ENCODE results near the gene WFS1. TPM values are rescaled to one million over a fixed set of nuclear protein-coding genes. Genes with fewer than 3 reads are reported as not detected.

Gene WFS1
- total and polyA plus RNA-seq, 8 donors = 10.2 to 28.7 (median 14.6) TPM

- no peak for TF ChIP-seq CTCF (IDR thresholded peaks at IDR 0.05)
- H3K9me3 ChIP-seq = no peaks in the 10 kb centered on the region
- H3K27ac ChIP-seq = no peak overlapping the region
- FAIRE-seq (no peak), ATAC-seq (no peak), DNase-seq (peak in 2 of 6 donors; percentile 18 to 53)
- H3K4me1 ChIP-seq = no peaks in the 10 kb centered on the region
- peaks cover 0 to 26% (median 0%) of the 10 kb centered on the region in 3 donors for H3K36me3 ChIP-seq
- intact Hi-C loops (cut with DNase I) = no loop called here
- 86 to 91% methylated on average over 25 of the region's 25 CpGs for WGBS, 2 donors
- no peak overlapping the region for H3K4me3 ChIP-seq
- H3K27me3 ChIP-seq = no peaks in the 10 kb centered on the region
Observed at GRCh38 chr4:6290769-6291547, 21.3 kb downstream of the WFS1 start.

GRCh38 chr4:6291784-6292297 lies 22.2 kb downstream of the WFS1 start:
- 88 to 91% methylated on average over 21 of the region's 21 CpGs for WGBS, 2 donors
- ATAC-seq (peak in 1 of 4 donors; percentile 11), FAIRE-seq (no peak), DNase-seq (no peak)
- H3K27ac ChIP-seq = no peak overlapping the region
- no peak overlapping the region for H3K4me3 ChIP-seq
- H3K4me1 ChIP-seq = no peaks in the 10 kb centered on the region
- H3K9me3 ChIP-seq = no peaks in the 10 kb centered on the region
- peaks cover 0 to 33% (median 0%) of the 10 kb centered on the region in 3 donors for H3K36me3 ChIP-seq
- TF ChIP-seq CTCF (IDR thresholded peaks at IDR 0.05) = no peak
- intact Hi-C loops (cut with DNase I) = no loop called here
- H3K27me3 ChIP-seq = no peaks in the 10 kb centered on the region

- no peak for FAIRE-seq
- peaks cover 0 to 28% (median 0%) of the 10 kb centered on the region in 3 donors for H3K36me3 ChIP-seq
Observed at GRCh38 chr4:6292376-6293096, 22.9 kb downstream of the WFS1 start.

GRCh38 chr4:6293097-6293445 lies 23.4 kb downstream of the WFS1 start:
- no peaks in the 10 kb centered on the region for H3K9me3 ChIP-seq
- H3K27ac ChIP-seq = no peak overlapping the region
- no peaks in the 10 kb centered on the region for H3K27me3 ChIP-seq
- no peak for TF ChIP-seq CTCF (IDR thresholded peaks at IDR 0.05)
- peaks cover 0 to 26% (median 0%) of the 10 kb centered on the region in 3 donors for H3K36me3 ChIP-seq
- H3K4me3 ChIP-seq = no peak overlapping the region
- DNase-seq (no peak), FAIRE-seq (no peak), ATAC-seq (no peak)
- WGBS, 2 donors = 84 to 90% methylated on average over 8 of the region's 8 CpGs
- H3K4me1 ChIP-seq = no peaks in the 10 kb centered on the region
- intact Hi-C loops (cut with DNase I) = no loop called here

More at GRCh38 chr4:6292376-6293096, 22.9 kb downstream of the WFS1 start:
- DNase-seq = no peak
- Histone ChIP-seq H3K9me3 (no peaks in the 10 kb centered on the region), H3K4me3 (no peak overlapping the region), H3K4me1 (no peaks in the 10 kb centered on the region), H3K27ac (no peak overlapping the region), H3K27me3 (no peaks in the 10 kb centered on the region)
- 85 to 87% methylated on average over 12 to 13 of the region's 13 CpGs for WGBS, 2 donors
- no peak for ATAC-seq
- no peak for TF ChIP-seq CTCF (IDR thresholded peaks at IDR 0.05)
- intact Hi-C loops (cut with DNase I) = no loop called here

Measured in pancreas (tissue), 10 donors.